ENCODE results near the gene PANX1. TPM values are rescaled to one million over a fixed set of nuclear protein-coding genes. Genes with fewer than 3 reads are reported as not detected.

PANX1 gene
- total RNA-seq, 1 experiment from 2014 or later, result 21.9 TPM

DNA sequence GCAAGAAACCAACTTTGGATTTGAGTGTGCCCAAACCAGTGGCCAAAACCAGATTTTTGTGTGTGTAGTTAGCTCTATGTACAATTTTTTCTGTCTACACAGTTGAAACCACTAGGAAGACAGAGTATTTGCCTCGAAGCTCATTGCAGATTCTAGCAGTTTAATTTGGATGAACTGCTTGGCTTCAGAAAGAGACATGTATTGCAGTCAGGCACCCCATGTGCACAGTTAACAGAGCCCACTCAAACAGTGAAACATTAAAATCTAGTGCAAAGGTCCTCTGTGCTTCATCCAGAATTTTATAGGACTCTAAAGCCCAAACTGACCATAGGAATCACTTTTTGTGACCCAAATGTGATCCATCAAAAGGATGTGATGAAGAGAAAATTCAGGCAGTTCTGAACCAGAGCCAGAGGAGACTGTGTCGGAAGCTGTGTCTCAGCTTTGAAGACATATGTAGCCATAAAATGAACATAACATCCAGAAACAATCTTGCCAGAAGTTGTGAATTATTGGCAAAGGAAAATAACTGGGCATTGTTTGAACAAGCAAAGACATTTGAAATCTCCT, 82.7 kb downstream of the PANX1 start:
- no peak for DNase-seq (ENCODE audit: low read depth, low spot score)
- H3K9ac ChIP-seq (ENCODE audit: low read length), result no peak overlapping the region
- H3K4me2 ChIP-seq (ENCODE audit: low read length), result no peak overlapping the region
- H3K9me3 ChIP-seq (ENCODE audit: control insufficient read depth in 1 of 2, insufficient read depth in 1 of 2, low read depth in 1 of 2, low read length in 2 of 2), result no peaks in the 10 kb centered on the region
- BruUV-seq (replicated peaks), result no TSS peak
- no peak overlapping the region for H3K27ac ChIP-seq (ENCODE audit: low read depth, low read length)
- H3K9me2 ChIP-seq (ENCODE audit: insufficient read depth), result no peaks in the 10 kb centered on the region
- POLR2A ChIA-PET, result no interaction called here
- no peak for ATAC-seq
- no peak overlapping the region for H2AFZ ChIP-seq (ENCODE audit: low read depth, low read length, poor library complexity, severe bottlenecking)
- H3K36me3 ChIP-seq (ENCODE audit: control insufficient read depth in 1 of 2, insufficient read depth in 2 of 2, low read length in 2 of 2), result no peaks in the 10 kb centered on the region
- no peaks in the 10 kb centered on the region for H4K20me1 ChIP-seq (ENCODE audit: insufficient read depth)
- no peak overlapping the region for H3K4me3 ChIP-seq (replicated peaks in 1 of 2; ENCODE audit: low read depth in 1 of 2, low read length in 2 of 2)
- CTCF ChIA-PET, result no interaction called here
- H3K4me1 ChIP-seq (ENCODE audit: control insufficient read depth in 1 of 2, insufficient read depth in 2 of 2, low read length in 2 of 2), result no peaks in the 10 kb centered on the region
- RAD21 ChIA-PET (ENCODE audit: low non-redundant PET in 1 of 2, low total read pairs in 2 of 2, uncharacterized antibody in 2 of 2, unreplicated experiment in 2 of 2), result no interaction called here
- H3K27me3 ChIP-seq (ENCODE audit: insufficient read depth, low read length), result peaks cover 18% of the 10 kb centered on the region; the same call in 1 of the 2 replicates
- TF ChIP-seq EZH2 (IDR thresholded peaks at IDR 0.05) (no peak), EZH2phosphoT487 (IDR thresholded peaks at IDR 0.05; ENCODE audit: borderline replicate concordance) (no peak), TCF7L2 (IDR thresholded peaks at IDR 0.05; ENCODE audit: borderline replicate concordance, extremely low read depth, insufficient read depth, insufficient read length) (no peak), REST (IDR thresholded peaks at IDR 0.05; ENCODE audit: low read depth) (no peak), ELF1 (IDR thresholded peaks at IDR 0.05; ENCODE audit: borderline replicate concordance, low read depth) (no peak), ZFX (IDR thresholded peaks at IDR 0.05) (no peak), SRF (IDR thresholded peaks at IDR 0.05; ENCODE audit: low read depth) (no peak), SIN3A (IDR thresholded peaks at IDR 0.05; ENCODE audit: low read depth) (no peak), CEBPB (IDR thresholded peaks at IDR 0.05; ENCODE audit: low read depth) (no peak)
- TF ChIP-seq, protein P1, sequence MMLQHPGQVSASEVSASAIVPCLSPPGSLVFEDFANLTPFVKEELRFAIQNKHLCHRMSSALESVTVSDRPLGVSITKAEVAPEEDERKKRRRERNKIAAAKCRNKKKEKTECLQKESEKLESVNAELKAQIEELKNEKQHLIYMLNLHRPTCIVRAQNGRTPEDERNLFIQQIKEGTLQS (IDR thresholded peaks at IDR 0.05), result no peak
- no peaks in the 10 kb centered on the region for H3K79me2 ChIP-seq (ENCODE audit: insufficient read depth, low read length)
- intact Hi-C loops (cut with micrococcal nuclease), result no loop called here

All from HCT116 (cell line).